Neural cell (in vitro differentiated cells): ENCODE results near the gene CA12.

Experiments
- CTCF ChIP-seq: fragments of 450-650 bp; IDR thresholded peaks from 2 replicates; pipeline ENCODE4 v1.5.1; 2014; ENCODE audit warnings: antibody characterized with exemption, mild to moderate bottlenecking, moderate library complexity; ENCODE audit not compliant: poor library complexity, severe bottlenecking
- EZH2 ChIP-seq: fragments of 200-600, 300-800 bp; shearing (Covaris generic), sonication (generic); IDR thresholded peaks from 2 replicates; pipeline ENCODE4 v1.6.1; 2014; ENCODE audit warnings: antibody characterized with exemption, low read length, borderline replicate concordance, mild to moderate bottlenecking; ENCODE audit not compliant: insufficient read depth, poor library complexity, severe bottlenecking
- MXI1 ChIP-seq: fragments of 450-650 bp; conservative IDR thresholded peaks from 2 replicates; pipeline ENCODE4 v1.6.1; 2014; ENCODE audit warnings: antibody characterized with exemption, mild to moderate bottlenecking; ENCODE audit not compliant: poor library complexity, severe bottlenecking
- POLR2AphosphoS5 ChIP-seq: IDR thresholded peaks from 2 replicates; pipeline ENCODE4 v1.6.1; 2012
- RAD21 ChIP-seq: fragments of 450-650 bp; conservative IDR thresholded peaks from 2 replicates; pipeline ENCODE4 v1.6.1; 2014; ENCODE audit warnings: antibody characterized with exemption, mild to moderate bottlenecking, moderate library complexity
- TAF1 ChIP-seq: IDR thresholded peaks from 2 replicates; pipeline ENCODE4 v1.6.1; 2012; ENCODE audit warnings: low read depth

- no peak for TF ChIP-seq CTCF
- no peak for TF ChIP-seq POLR2AphosphoS5
- no peak for TF ChIP-seq EZH2
- TF ChIP-seq TAF1: no peak
- TF ChIP-seq MXI1: no peak
- no peak for TF ChIP-seq RAD21
These were observed 12.3 kb downstream of the CA12 start for GRCh38 chr15:63369296-63369695.
